Natural killer cell (primary cell): ENCODE results near the gene PAX8. TPM values are rescaled to one million over a fixed set of nuclear protein-coding genes. Genes with fewer than 3 reads are reported as not detected.
A peak's percentile ranks its signal among the peaks of the same experiment; 100 is the strongest.

ENCODE experiments used
- ATAC-seq, 3 donors: fragments of 150-1000 bp in 2 of 3; fragments of 200-7000 bp in 1 of 3; cut with Tn5 transposase; 1 replicate in 1 of 3; 2 replicates in 2 of 3; pipeline ENCODE4 v1.10.0; 2021; ENCODE audit warnings: mild to moderate bottlenecking in 2 of 3, moderate library complexity in 2 of 3
- DNase-seq, 2 donors: peaks; one replicate each; pipeline versions ENCODE4 v3.0.0 to v3.0.0-alpha.2; 2013 to 2021; ENCODE audit warnings: mixed read lengths in 1 of 2
- H3K27ac ChIP-seq: one replicate; pipeline ENCODE4 v1.5.1; 2013; ENCODE audit warnings: mild to moderate bottlenecking, low read length
- H3K27me3 ChIP-seq: one replicate; pipeline ENCODE4 v1.6.1; 2013; ENCODE audit warnings: low read length; ENCODE audit not compliant: control insufficient read depth, insufficient read depth
- H3K36me3 ChIP-seq: one replicate; pipeline ENCODE4 v1.6.1; 2013; ENCODE audit warnings: low read length; ENCODE audit not compliant: control insufficient read depth, insufficient read depth
- H3K4me1 ChIP-seq: one replicate; pipeline ENCODE4 v1.6.1; 2013; ENCODE audit warnings: low read length; ENCODE audit not compliant: control insufficient read depth, insufficient read depth
- H3K4me3 ChIP-seq: one replicate; pipeline ENCODE4 v1.5.1; 2013; ENCODE audit warnings: low read length
- H3K9me3 ChIP-seq: one replicate; pipeline ENCODE4 v1.6.1; 2013; ENCODE audit warnings: low read length; ENCODE audit not compliant: control insufficient read depth, insufficient read depth
- H3K27ac Mint-ChIP-seq, 2 donors: one replicate each; pipeline ENCODE4 v1.8.0; 2022; ENCODE audit warnings: mild to moderate bottlenecking in 2 of 2, mixed read lengths in 2 of 2, moderate library complexity in 1 of 2
- H3K27me3 Mint-ChIP-seq, 2 donors: one replicate each; pipeline ENCODE4 v1.8.0; 2022; ENCODE audit warnings: low read depth in 2 of 2, mixed read lengths in 2 of 2
- H3K36me3 Mint-ChIP-seq: one replicate; pipeline ENCODE4 v1.8.0; 2022; ENCODE audit warnings: mixed read lengths
- H3K4me1 Mint-ChIP-seq, 2 donors: one replicate each; pipeline ENCODE4 v1.8.0; 2022; ENCODE audit warnings: mixed read lengths in 2 of 2
- H3K4me3 Mint-ChIP-seq: one replicate; pipeline ENCODE4 v1.8.0; 2022; ENCODE audit warnings: mild to moderate bottlenecking, moderate library complexity, mixed read lengths
- H3K9me3 Mint-ChIP-seq, 2 donors: one replicate each; pipeline ENCODE4 v1.8.0; 2022; ENCODE audit warnings: mixed read lengths in 2 of 2
- whole genome bisulfite sequencing: methylation state at CpG from one replicate; pipeline ENCODE4 v1.1.7; 2013; ENCODE audit warnings: missing lambda C conversion rate; ENCODE audit not compliant: insufficient coverage; 5-methylcytosine and 5-hydroxymethylcytosine counted together
- intact Hi-C: fragments of 100-400 bp; cut with micrococcal nuclease; formaldehyde crosslinking; loops from one replicate; pipeline ENCODE4 v1.14.2; 2022
- total RNA-seq, 4 donors: library from RNA; stranded (reverse); fragments of 120-200 nt in 1 of 4; gene quantifications; one replicate each; pipeline versions ENCODE4 v1.2.3 to v1.2.4, GENCODE V29; 2013 to 2022
- TF ChIP-seq, protein P1 (sequence below): fragments of 200-600 bp; IDR thresholded peaks from one replicate; pipeline ENCODE4 v1.8.0; 2022; ENCODE audit warnings: antibody characterized with exemption

Gene PAX8
- total RNA-seq, 3 donors from 2014 or later (not counting 1 experiment from before 2014, with no cell fraction given), result 0.57 to 1.2 (median 0.65) TPM

- Mint-ChIP-seq H3K4me3 (no peak overlapping the region), H3K9me3 (no peaks in the 10 kb centered on the region), H3K27ac (peak overlapping the region; percentile 70 to 80), H3K27me3 (no peaks in the 10 kb centered on the region), H3K36me3 (peaks cover 7% of the 10 kb centered on the region), H3K4me1 (peaks cover 9 to 25% of the 10 kb centered on the region in 2 donors)
- Histone ChIP-seq H3K4me3 (no peak overlapping the region), H3K9me3 (no peaks in the 10 kb centered on the region), H3K4me1 (peaks cover 21% of the 10 kb centered on the region), H3K36me3 (peaks cover 74% of the 10 kb centered on the region), H3K27me3 (no peaks in the 10 kb centered on the region), H3K27ac (no peak overlapping the region)
- ATAC-seq (no peak), DNase-seq (no peak)
- TF ChIP-seq, protein P1, sequence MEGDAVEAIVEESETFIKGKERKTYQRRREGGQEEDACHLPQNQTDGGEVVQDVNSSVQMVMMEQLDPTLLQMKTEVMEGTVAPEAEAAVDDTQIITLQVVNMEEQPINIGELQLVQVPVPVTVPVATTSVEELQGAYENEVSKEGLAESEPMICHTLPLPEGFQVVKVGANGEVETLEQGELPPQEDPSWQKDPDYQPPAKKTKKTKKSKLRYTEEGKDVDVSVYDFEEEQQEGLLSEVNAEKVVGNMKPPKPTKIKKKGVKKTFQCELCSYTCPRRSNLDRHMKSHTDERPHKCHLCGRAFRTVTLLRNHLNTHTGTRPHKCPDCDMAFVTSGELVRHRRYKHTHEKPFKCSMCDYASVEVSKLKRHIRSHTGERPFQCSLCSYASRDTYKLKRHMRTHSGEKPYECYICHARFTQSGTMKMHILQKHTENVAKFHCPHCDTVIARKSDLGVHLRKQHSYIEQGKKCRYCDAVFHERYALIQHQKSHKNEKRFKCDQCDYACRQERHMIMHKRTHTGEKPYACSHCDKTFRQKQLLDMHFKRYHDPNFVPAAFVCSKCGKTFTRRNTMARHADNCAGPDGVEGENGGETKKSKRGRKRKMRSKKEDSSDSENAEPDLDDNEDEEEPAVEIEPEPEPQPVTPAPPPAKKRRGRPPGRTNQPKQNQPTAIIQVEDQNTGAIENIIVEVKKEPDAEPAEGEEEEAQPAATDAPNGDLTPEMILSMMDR, result no peak
- intact Hi-C loops, result loop anchor here (5.0 kb wide), 1 partner anchor 192 kb away; no protein-coding TSS in a partner anchor
- WGBS, result 97% methylated on average over 4 of the region's 4 CpGs
Observed at GRCh38 chr2:113200236-113200635, 78.5 kb downstream of the PAX8 start.

GRCh38 chr2:113198790-113199612 lies 79.7 kb downstream of the PAX8 start:
- peaks cover 7% of the 10 kb centered on the region for H3K36me3 Mint-ChIP-seq
- 37% methylated on average over 79 of the region's 79 CpGs for WGBS
- Histone ChIP-seq H3K27ac (no peak overlapping the region), H3K4me1 (peaks cover 15% of the 10 kb centered on the region), H3K9me3 (no peaks in the 10 kb centered on the region), H3K27me3 (no peaks in the 10 kb centered on the region), H3K36me3 (peaks cover 85% of the 10 kb centered on the region), H3K4me3 (no peak overlapping the region)
- no peaks in the 10 kb centered on the region for H3K9me3 Mint-ChIP-seq
- TF ChIP-seq, protein P1, result peak; percentile 82
- H3K4me1 Mint-ChIP-seq, result peaks cover 9 to 20% of the 10 kb centered on the region in 2 donors
- ATAC-seq (peak; percentile 82 to 91 (median 86)), DNase-seq (peak; percentile 61 to 83)
- H3K27ac Mint-ChIP-seq, result peak overlapping the region; percentile 70 to 80
- H3K27me3 Mint-ChIP-seq, result no peaks in the 10 kb centered on the region
- no peak overlapping the region for H3K4me3 Mint-ChIP-seq
- intact Hi-C loops, result loop anchor here (2.0 kb wide), 1 partner anchor 60 kb away; no protein-coding TSS in a partner anchor

DNA sequence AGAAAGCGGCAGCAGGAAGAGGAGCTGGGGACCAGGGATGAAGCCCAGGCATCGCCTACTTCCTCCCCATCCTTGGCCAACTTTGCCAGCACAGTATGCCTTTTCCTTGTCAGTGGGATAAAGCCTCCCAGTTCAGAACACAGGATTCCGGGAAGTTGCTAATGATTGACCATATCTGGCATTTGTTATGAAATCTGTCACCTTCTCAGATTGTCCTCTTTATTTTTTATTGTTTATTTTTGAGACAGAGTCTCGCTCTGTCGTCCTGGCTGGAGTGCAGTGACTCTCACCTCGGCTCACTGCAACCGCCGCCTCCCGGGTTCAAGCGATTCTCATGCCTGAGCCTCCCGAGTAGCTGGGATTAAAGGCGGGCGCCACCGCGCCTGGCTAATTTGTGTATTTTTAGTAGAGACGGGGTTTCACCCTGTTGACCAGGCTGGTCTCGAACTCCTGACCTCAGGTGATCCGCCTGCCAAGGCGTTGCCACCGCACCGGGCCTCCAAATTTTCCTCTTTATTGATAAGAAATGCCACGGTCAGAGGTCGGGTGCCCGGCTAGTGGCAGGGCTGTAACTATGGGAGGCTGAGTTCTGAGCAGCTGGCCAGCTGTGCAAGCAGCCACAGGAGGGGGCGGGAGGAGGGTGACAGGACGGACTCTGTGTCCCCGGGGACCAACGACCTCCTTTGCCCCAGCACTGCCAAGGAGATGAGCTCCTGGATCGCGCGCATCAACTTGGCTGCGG lies 80.5 kb downstream of the PAX8 start:
- intact Hi-C loops, result loop anchor here (2.0 kb wide), 1 partner anchor 59 kb away; no protein-coding TSS in a partner anchor
- Mint-ChIP-seq H3K9me3 (no peaks in the 10 kb centered on the region), H3K4me1 (peaks cover 9 to 20% of the 10 kb centered on the region in 2 donors), H3K36me3 (peaks cover 7% of the 10 kb centered on the region), H3K4me3 (no peak overlapping the region), H3K27ac (peak overlapping the region in 1 of 2 donors; percentile 36), H3K27me3 (no peaks in the 10 kb centered on the region)
- H3K4me1 ChIP-seq, result peaks cover 13% of the 10 kb centered on the region
- H3K36me3 ChIP-seq, result peaks cover 92% of the 10 kb centered on the region
- H3K9me3 ChIP-seq, result no peaks in the 10 kb centered on the region
- DNase-seq (no peak), ATAC-seq (no peak)
- H3K27ac ChIP-seq, result no peak overlapping the region
- WGBS, result 90% methylated on average over 32 of the region's 32 CpGs
- no peak overlapping the region for H3K4me3 ChIP-seq
- H3K27me3 ChIP-seq, result no peaks in the 10 kb centered on the region
- TF ChIP-seq, protein P1, result no peak
